ENCODE data around the gene CLIC4.

DNA sequence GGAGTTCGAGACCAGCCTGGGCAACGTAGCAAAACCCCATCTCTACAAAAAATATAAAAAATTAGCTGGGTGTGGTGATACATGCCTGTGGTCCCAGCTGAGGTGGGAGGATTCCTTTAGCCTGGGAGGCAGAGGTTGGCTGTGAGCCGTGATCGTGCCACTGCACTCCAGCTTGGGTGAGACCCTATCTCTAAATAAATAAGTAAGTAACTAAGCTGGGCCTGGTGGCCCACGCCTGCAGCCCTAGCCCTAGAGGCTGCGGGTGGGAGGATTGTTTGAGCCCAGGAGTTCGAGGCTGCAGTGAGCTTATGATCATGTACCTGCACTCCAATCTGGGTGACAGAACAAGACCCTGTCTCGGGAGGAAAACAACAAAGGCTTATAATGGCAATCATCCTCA is 4.6 kb downstream of the CLIC4 start:
- TF ChIP-seq, protein P1, sequence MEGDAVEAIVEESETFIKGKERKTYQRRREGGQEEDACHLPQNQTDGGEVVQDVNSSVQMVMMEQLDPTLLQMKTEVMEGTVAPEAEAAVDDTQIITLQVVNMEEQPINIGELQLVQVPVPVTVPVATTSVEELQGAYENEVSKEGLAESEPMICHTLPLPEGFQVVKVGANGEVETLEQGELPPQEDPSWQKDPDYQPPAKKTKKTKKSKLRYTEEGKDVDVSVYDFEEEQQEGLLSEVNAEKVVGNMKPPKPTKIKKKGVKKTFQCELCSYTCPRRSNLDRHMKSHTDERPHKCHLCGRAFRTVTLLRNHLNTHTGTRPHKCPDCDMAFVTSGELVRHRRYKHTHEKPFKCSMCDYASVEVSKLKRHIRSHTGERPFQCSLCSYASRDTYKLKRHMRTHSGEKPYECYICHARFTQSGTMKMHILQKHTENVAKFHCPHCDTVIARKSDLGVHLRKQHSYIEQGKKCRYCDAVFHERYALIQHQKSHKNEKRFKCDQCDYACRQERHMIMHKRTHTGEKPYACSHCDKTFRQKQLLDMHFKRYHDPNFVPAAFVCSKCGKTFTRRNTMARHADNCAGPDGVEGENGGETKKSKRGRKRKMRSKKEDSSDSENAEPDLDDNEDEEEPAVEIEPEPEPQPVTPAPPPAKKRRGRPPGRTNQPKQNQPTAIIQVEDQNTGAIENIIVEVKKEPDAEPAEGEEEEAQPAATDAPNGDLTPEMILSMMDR (conservative IDR thresholded peaks at IDR 0.05): no peak
- TF ChIP-seq EZH2 (IDR thresholded peaks at IDR 0.05; ENCODE audit: low read depth): no peak
